ENCODE measurements around the gene NUDT11. TPM values are rescaled to one million over a fixed set of nuclear protein-coding genes. Genes with fewer than 3 reads are reported as not detected.
"Not testable (repeated sequence)": the region's sequence is repeated elsewhere in the genome, so short reads cannot be mapped to it uniquely, and the experiment has no call there.

Gene NUDT11
- polyA plus RNA-seq, 3 donors = 0.07 to 0.09 TPM; not detected in 1

GRCh38 chrX:51507551-51507950 lies 11.2 kb upstream of the NUDT11 start:
- Histone ChIP-seq H3K27ac (ENCODE audit: low read depth in 1 of 2, low read length in 2 of 2) (no peak overlapping the region), H2AFZ (ENCODE audit: insufficient read depth, low read depth, low read length, poor library complexity, severe bottlenecking) (no peak overlapping the region), H3K27me3 (ENCODE audit: control insufficient read depth in 2 of 2, insufficient read depth in 2 of 2, low read length in 2 of 2) (no peaks in the 10 kb centered on the region), H4K20me1 (ENCODE audit: insufficient read depth, low read length) (no peaks in the 10 kb centered on the region), H3K79me2 (ENCODE audit: insufficient read depth, low read length) (no peaks in the 10 kb centered on the region), H3K9ac (ENCODE audit: insufficient read depth, low read length, poor library complexity, severe bottlenecking) (no peak overlapping the region), H3K4me2 (replicated peaks; ENCODE audit: extremely low read depth, low read length, poor library complexity, severe bottlenecking) (no peak overlapping the region), H3K9me3 (replicated peaks in 1 of 2; ENCODE audit: control insufficient read depth in 1 of 2, insufficient read depth in 1 of 2, low read length in 2 of 2) (no peaks in the 10 kb centered on the region), H3K4me1 (ENCODE audit: control insufficient read depth in 1 of 2, insufficient read depth in 2 of 2, low read length in 2 of 2) (no peaks in the 10 kb centered on the region), H3K4me3 (replicated peaks in 1 of 3; ENCODE audit: low read depth in 2 of 3, low read length in 3 of 3) (no peak overlapping the region), H3K36me3 (replicated peaks in 1 of 2; ENCODE audit: control insufficient read depth in 1 of 2, insufficient read depth in 2 of 2, low read length in 2 of 2) (no peaks in the 10 kb centered on the region)
- no peaks in the 10 kb centered on the region for H3K36me3 Mint-ChIP-seq
- H3K4me3 Mint-ChIP-seq = no peak overlapping the region
- no peak for TF ChIP-seq CTCF (IDR thresholded peaks at IDR 0.05)
- peaks cover 0 to 2% (median 0%) of the 10 kb centered on the region in 3 donors for H3K27me3 Mint-ChIP-seq (ENCODE audit: low read depth in 3 of 3)
- no peaks in the 10 kb centered on the region for H3K4me1 Mint-ChIP-seq
- WGBS (ENCODE audit: insufficient coverage) = 83% methylated on average over 1 of the region's 3 CpGs
- no peak overlapping the region for H3K27ac Mint-ChIP-seq
- intact Hi-C loops (cut with micrococcal nuclease) = no loop called here
- no peak for DNase-seq
- peaks cover 0 to 6% (median 1%) of the 10 kb centered on the region in 7 donors for H3K9me3 Mint-ChIP-seq

DNA sequence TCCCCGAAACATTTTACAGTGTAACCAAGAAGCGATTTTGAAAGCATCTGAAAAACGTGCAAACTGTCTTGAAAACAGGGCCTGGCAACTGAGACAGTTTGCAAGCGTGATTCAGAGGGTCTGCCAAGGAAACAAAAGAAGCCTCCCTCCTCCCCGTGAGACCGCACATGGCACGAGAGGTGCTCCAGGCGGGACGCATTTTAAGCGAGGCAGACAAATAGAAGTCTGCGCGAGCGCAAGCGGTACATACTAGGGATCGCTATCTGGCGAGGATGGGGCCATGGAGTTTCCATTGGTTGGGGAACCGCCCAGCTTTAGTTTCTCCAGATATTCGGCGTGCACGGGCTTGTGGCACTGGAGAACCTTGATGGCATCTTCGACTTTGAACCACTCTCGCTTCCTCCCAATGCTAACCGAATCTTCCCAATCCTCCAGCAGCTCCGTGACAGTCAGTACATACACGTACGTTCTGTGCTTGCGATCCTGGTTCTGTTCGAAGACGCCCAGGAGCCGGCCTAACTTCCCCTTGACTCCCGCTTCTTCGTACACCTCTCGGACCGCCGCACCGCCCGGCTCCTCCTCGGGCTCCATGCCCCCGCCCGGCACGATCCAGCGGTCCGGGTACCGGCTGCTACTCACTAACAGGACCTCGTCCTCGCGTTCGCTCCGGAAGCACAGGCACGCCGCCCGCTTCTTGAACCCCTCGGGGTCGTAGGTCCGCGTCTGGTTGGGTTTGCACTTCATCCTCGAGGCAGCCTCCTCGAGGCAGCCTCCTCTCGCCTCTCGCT lies 497 bp downstream of the NUDT11 start:
- H3K9me3 Mint-ChIP-seq = peaks cover 0 to 21% (median 10%) of the 10 kb centered on the region in 7 donors
- H3K4me2 ChIP-seq (replicated peaks; ENCODE audit: extremely low read depth, low read length, poor library complexity, severe bottlenecking) = peak overlapping the region; percentile 60

More for the DNA sequence above, 497 bp downstream of the NUDT11 start:
- H3K4me1 ChIP-seq (ENCODE audit: control insufficient read depth in 1 of 2, insufficient read depth in 2 of 2, low read length in 2 of 2); H3K9ac ChIP-seq (ENCODE audit: insufficient read depth, low read length, poor library complexity, severe bottlenecking); DNase-seq; H3K36me3 ChIP-seq (replicated peaks in 1 of 2; ENCODE audit: control insufficient read depth in 1 of 2, insufficient read depth in 2 of 2, low read length in 2 of 2); intact Hi-C loops (cut with micrococcal nuclease); H3K79me2 ChIP-seq (ENCODE audit: insufficient read depth, low read length); H3K27ac ChIP-seq (ENCODE audit: low read depth in 1 of 2, low read length in 2 of 2); H4K20me1 ChIP-seq (ENCODE audit: insufficient read depth, low read length); H3K9me3 ChIP-seq (replicated peaks in 1 of 2; ENCODE audit: control insufficient read depth in 1 of 2, insufficient read depth in 1 of 2, low read length in 2 of 2); H3K27ac Mint-ChIP-seq; H3K36me3 Mint-ChIP-seq: not testable (repeated sequence)
- peaks cover 24 to 38% (median 33%) of the 10 kb centered on the region in 3 donors for H3K27me3 Mint-ChIP-seq (ENCODE audit: low read depth in 3 of 3)
- peak overlapping the region; percentile 50 for H2AFZ ChIP-seq (ENCODE audit: insufficient read depth, low read depth, low read length, poor library complexity, severe bottlenecking)
- peaks cover 18 to 28% of the 10 kb centered on the region in 2 donors for H3K27me3 ChIP-seq (ENCODE audit: control insufficient read depth in 2 of 2, insufficient read depth in 2 of 2, low read length in 2 of 2)
- H3K4me3 ChIP-seq (replicated peaks in 1 of 3; ENCODE audit: low read depth in 2 of 3, low read length in 3 of 3) = peak overlapping the region; percentile 28 to 64 (median 34)
- H3K4me1 Mint-ChIP-seq = peaks cover 11% of the 10 kb centered on the region
- peak overlapping the region; percentile 81 to 89 for H3K4me3 Mint-ChIP-seq
- 0% methylated on average over 10 of the region's 60 CpGs for WGBS (ENCODE audit: insufficient coverage)

Data from CD14-positive monocyte (primary cell).